ENCODE results near the gene BPIFB6. TPM values are rescaled to one million over a fixed set of nuclear protein-coding genes. Genes with fewer than 3 reads are reported as not detected.

The BPIFB6 gene
- total RNA-seq, 4 donors from 2014 or later: not detected

DNA sequence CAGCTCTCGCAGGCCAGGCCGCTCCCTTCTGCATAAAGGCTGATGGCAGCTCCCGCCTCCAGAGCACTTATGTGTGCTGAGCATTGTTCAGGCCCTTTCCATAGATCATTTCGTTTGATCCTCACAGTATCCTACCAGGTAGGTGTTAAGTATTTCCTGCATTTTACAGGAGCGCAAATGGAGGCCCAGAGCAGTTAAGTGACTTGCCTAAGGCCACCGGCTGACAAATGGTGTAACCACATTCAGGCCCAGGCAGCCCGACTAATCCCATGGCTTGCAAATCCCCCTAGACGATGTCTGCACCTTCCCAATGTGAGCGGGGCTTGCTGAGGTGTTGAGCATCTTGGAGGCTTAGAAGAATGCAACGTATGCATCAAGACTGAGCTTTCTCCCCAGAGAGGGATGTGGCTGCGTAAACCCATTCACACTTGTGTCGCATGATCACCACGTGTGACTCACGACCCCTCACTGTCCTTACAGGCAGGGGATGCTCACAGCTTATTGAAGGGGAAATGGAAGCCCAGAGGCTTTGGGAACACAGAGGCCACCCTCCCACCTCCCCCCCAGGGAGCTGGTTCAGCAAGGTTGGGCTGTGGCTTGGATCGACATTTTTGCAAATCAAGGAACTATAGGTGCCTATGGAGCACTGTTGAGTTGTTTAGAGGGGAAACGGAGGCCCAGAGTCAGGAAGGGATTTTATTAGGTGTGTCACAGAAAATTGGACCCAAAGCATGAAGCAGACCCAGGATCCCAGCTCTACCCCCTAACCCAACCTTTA lies 16.9 kb upstream of the BPIFB6 start:
- Histone ChIP-seq H3K27ac (no peak overlapping the region), H3K27me3 (peaks cover 0 to 83% (median 0%) of the 10 kb centered on the region in 4 donors), H3K4me3 (no peak overlapping the region), H3K4me1 (peaks cover 0 to 6% (median 0%) of the 10 kb centered on the region in 3 donors), H3K36me3 (no peaks in the 10 kb centered on the region), H3K9me3 (no peaks in the 10 kb centered on the region)
- DNase-seq: no peak
- WGBS, 2 donors: 46 to 55% methylated on average over 5 to 16 of the region's 16 CpGs
- TF ChIP-seq, protein P1, sequence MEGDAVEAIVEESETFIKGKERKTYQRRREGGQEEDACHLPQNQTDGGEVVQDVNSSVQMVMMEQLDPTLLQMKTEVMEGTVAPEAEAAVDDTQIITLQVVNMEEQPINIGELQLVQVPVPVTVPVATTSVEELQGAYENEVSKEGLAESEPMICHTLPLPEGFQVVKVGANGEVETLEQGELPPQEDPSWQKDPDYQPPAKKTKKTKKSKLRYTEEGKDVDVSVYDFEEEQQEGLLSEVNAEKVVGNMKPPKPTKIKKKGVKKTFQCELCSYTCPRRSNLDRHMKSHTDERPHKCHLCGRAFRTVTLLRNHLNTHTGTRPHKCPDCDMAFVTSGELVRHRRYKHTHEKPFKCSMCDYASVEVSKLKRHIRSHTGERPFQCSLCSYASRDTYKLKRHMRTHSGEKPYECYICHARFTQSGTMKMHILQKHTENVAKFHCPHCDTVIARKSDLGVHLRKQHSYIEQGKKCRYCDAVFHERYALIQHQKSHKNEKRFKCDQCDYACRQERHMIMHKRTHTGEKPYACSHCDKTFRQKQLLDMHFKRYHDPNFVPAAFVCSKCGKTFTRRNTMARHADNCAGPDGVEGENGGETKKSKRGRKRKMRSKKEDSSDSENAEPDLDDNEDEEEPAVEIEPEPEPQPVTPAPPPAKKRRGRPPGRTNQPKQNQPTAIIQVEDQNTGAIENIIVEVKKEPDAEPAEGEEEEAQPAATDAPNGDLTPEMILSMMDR (IDR thresholded peaks at IDR 0.05): no peak
- TF ChIP-seq POLR2A (IDR thresholded peaks at IDR 0.05): no peak
- intact Hi-C loops (cut with DNase I): no loop called here

GRCh38 chr20:33015114-33015484 lies 16.3 kb upstream of the BPIFB6 start:
- Histone ChIP-seq H3K36me3 (no peaks in the 10 kb centered on the region), H3K27ac (no peak overlapping the region), H3K27me3 (peaks cover 0 to 78% (median 0%) of the 10 kb centered on the region in 4 donors), H3K9me3 (no peaks in the 10 kb centered on the region), H3K4me1 (no peaks in the 10 kb centered on the region), H3K4me3 (no peak overlapping the region)
- no peak for DNase-seq
- intact Hi-C loops (cut with DNase I): no loop called here
- no peak for TF ChIP-seq POLR2A (IDR thresholded peaks at IDR 0.05)
- TF ChIP-seq, protein P1 (IDR thresholded peaks at IDR 0.05): no peak
- 80 to 81% methylated on average over 8 to 10 of the region's 10 CpGs for WGBS, 2 donors

- intact Hi-C loops (cut with DNase I): no loop called here
- Histone ChIP-seq H3K9me3 (no peaks in the 10 kb centered on the region), H3K27me3 (peaks cover 0 to 70% (median 0%) of the 10 kb centered on the region in 4 donors), H3K36me3 (no peaks in the 10 kb centered on the region), H3K27ac (no peak overlapping the region), H3K4me1 (no peaks in the 10 kb centered on the region), H3K4me3 (no peak overlapping the region)
- no peak for TF ChIP-seq POLR2A (IDR thresholded peaks at IDR 0.05)
- TF ChIP-seq, protein P1 (IDR thresholded peaks at IDR 0.05): no peak
- no peak for DNase-seq
- WGBS, 2 donors: 52% methylated on average over 12 to 15 of the region's 15 CpGs
These were observed 15.5 kb upstream of the BPIFB6 start for GRCh38 chr20:33015700-33016580.

DNA sequence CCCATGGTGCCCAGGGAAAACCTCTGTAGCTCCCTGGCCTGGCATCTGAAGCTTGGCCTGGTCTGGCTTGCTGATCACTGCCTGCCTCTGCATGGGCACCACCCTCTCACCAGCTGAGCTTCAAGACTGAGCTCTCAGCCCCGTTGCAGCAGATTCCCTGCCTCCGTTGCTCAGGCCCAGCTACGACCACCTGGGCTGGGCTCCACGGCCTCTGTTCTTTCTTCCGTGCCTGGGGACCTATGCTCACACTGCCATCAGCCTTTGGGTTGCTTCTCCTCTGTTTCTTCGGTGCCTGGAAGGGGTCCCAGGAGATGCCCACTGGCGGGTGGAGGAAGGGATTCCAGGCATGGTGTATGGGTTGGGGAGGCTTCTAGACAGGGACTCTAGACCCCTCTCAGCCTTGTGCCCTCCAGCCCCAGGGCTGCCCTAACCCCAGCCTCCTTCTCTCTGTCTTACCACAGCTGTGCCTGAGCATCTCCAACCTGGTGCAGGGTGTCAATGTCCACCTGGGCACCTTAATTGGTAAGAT lies 14.8 kb upstream of the BPIFB6 start:
- Histone ChIP-seq H3K27ac (no peak overlapping the region), H3K4me3 (no peak overlapping the region), H3K27me3 (peaks cover 0 to 63% (median 0%) of the 10 kb centered on the region in 4 donors), H3K36me3 (no peaks in the 10 kb centered on the region), H3K9me3 (no peaks in the 10 kb centered on the region), H3K4me1 (no peaks in the 10 kb centered on the region)
- intact Hi-C loops (cut with DNase I): no loop called here
- TF ChIP-seq, protein P1 (IDR thresholded peaks at IDR 0.05): no peak
- no peak for TF ChIP-seq POLR2A (IDR thresholded peaks at IDR 0.05)
- 63 to 68% methylated on average over 5 to 7 of the region's 7 CpGs for WGBS, 2 donors
- DNase-seq: no peak

DNA sequence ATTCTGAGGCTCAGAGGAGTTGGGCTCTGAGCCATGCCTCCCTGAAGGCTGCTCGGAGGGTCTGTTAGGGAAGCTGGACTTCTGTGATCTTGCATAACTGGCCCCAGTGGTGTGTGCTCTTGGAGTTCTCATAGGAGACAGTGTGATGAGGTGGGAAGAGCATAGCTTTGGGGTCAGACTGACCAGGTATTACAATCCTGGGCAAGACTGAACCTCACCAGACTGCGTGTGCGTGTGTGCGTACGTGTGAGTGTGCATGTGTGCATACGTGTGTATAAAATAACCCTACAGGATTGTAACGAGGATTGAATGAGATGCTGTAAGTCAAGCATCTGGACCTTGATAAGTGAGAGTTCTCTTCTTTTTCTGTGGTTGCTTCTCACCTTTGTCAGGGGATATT lies 13.9 kb upstream of the BPIFB6 start:
- no peak overlapping the region for H3K4me3 ChIP-seq
- WGBS, 2 donors: 84 to 95% methylated on average over 6 to 7 of the region's 7 CpGs
- no peak overlapping the region for H3K27ac ChIP-seq
- peaks cover 0 to 55% (median 0%) of the 10 kb centered on the region in 4 donors for H3K27me3 ChIP-seq
- no peak for DNase-seq
- TF ChIP-seq POLR2A (IDR thresholded peaks at IDR 0.05): no peak
- TF ChIP-seq, protein P1 (IDR thresholded peaks at IDR 0.05): no peak
- no peaks in the 10 kb centered on the region for H3K9me3 ChIP-seq
- intact Hi-C loops (cut with DNase I): no loop called here
- no peaks in the 10 kb centered on the region for H3K36me3 ChIP-seq
- H3K4me1 ChIP-seq: no peaks in the 10 kb centered on the region

Data from esophagus squamous epithelium (tissue), 5 donors.